Left renal pelvis (tissue), 4 donors: ENCODE measurements around the gene GCH1. TPM values are rescaled to one million over a fixed set of nuclear protein-coding genes. Genes with fewer than 3 reads are reported as not detected.
"Not testable (repeated sequence)": the region's sequence is repeated elsewhere in the genome, so short reads cannot be mapped to it uniquely, and the experiment has no call there.

ENCODE experiments used
- DNase-seq, 4 donors: peaks; one replicate each; pipeline ENCODE4 v3.0.0-alpha.2; 2013; ENCODE audit warnings: low read depth in 4 of 4, low spot score in 3 of 4
- polyA plus RNA-seq, 4 donors: library from polyadenylated mRNA; unstranded; fragments of 120-200 nt; gene quantifications; one replicate each; pipeline ENCODE4 v1.2.1, GENCODE V29; 2013; ENCODE audit not compliant: insufficient read length in 4 of 4

The GCH1 gene, protein sequence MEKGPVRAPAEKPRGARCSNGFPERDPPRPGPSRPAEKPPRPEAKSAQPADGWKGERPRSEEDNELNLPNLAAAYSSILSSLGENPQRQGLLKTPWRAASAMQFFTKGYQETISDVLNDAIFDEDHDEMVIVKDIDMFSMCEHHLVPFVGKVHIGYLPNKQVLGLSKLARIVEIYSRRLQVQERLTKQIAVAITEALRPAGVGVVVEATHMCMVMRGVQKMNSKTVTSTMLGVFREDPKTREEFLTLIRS
- polyA plus RNA-seq: 1 to 10 TPM; 3.6 to 9.6 (median 9.3) TPM

DNA sequence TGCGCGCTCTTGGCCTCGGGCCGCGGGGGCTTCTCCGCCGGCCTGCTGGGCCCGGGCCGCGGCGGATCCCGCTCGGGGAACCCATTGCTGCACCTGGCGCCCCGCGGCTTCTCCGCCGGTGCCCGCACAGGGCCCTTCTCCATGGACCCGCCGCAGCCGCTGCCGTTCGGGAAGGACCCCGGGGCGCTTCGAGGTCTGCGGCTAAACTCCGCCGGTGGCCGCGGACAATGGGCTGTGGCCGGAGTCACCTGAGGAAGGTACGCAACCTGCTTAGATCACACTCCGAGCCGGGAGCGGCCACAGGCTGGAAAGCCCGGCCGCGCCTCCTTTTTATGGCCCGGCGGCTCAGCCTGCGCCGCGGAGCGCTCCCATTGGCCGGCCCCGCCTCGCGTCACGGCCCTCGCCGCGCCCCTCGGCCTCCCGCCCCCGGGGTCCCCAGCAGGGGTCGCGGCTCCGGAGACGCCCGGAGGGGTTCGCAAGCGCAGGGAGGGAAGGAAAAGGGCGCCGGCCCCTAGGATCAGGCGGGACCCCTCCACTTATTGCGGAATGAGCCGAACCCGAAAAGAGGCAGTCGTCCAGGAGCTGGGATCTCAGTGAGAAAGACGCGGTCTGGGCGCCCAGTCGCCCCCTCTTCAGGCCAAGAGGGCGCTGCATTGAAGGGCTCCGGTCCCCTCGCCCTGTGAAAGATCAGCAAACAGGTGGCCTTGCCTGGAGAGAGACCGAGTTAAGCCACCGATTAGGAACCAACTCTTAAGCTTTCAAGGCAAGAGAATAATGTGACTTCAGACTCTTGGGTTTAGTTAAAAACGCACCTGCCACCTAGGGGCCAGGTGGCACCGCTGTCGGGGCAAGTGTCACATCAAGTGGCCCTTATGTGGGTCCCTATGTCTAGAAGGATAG is at the start of gene GCH1:
GCH1 (minus strand) TSS at position 306 of the 900 bp plus-strand sequence; CDS start at position 143, 163 bp downstream.
- DNase-seq: peak in 2 of 4 donors; percentile 33 to 59

DNA sequence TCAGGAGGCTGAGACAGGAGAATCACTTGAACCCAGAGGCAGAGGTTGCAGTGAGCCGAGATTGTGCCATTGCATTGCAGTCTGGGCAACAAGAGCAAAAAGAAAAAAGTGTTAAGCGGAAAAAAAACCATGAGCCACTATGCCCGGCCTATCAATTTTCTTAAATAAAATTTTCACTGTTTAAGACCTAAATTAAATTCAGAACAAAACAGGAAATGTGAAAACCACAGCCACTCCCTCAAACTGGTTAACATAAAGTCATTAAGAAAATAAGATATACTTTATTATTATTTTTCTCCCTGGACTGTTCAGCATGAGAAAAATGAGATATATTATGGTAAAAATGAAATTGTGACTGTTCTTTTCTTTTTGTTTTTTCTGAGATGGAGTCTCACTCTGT is 44.6 kb upstream of the GCH1 start:
- DNase-seq: no peak

DNA sequence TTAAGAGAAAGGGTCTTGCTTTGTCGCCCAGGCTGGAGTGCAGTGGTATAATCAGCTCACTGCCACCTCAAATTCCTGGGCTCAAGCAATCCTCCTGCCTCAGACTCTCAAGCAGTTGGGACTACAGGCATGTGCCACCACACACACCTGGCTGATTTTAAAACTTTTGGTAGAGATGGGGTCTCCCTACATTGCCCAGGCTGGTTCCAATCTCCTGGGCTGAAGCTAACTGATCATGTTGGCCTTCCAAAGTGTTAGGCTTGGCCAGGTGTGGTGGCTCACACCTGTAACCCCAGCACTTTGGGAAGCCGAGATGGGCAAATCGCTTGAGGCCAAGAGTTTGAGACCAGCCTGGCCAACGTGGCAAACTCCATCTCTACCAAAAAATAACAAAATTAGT is 43.9 kb upstream of the GCH1 start:
- DNase-seq: no peak

DNA sequence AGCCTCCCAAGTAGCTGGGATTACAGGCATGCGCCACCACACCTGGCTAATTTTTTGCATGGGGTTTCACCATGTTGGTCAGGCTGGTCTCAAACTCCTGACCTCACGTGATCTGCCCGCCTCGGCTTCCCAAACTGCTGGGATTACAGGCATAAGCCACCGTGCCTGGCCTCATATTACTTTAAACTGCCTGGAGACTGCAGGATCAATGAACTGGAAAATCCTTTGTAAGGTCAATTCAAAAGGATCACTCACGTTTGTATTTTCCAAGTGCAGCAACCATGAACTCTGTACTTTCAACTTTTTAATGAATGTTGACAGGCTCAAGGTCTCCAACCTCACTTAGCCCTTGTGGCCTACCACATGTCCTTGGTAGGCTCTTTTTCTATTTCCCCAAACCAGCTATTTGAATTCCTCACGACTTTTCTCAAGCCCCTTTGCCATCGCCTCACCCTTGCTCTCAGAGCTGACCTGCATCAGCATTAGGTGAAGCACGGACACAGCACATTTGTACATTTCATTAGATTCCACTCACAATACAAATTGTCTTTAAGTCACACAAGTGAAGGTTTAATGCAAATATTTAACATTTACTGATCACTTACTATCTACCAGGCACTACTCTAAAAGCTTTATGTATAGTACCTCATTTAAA is 42.2 kb upstream of the GCH1 start:
- DNase-seq: no peak

DNA sequence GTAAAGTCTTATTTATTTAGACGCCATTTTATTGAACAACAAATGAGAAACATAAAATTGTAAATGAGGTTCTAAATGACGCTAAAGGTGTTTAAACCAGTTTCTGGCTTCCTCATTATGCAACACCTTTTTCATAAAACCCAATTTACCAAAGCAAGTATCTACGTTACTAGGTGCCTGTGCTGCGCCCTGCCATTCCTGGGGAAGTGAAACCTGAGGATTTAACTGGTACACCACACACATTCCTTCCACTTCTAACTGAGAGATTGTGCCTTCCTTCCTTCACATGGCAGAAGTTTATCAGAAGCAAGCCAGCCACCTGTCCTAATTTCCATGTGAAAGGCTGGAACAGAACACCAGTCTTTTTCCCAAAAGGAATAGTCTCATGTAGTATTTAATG is 40.3 kb upstream of the GCH1 start:
- no peak for DNase-seq

DNA sequence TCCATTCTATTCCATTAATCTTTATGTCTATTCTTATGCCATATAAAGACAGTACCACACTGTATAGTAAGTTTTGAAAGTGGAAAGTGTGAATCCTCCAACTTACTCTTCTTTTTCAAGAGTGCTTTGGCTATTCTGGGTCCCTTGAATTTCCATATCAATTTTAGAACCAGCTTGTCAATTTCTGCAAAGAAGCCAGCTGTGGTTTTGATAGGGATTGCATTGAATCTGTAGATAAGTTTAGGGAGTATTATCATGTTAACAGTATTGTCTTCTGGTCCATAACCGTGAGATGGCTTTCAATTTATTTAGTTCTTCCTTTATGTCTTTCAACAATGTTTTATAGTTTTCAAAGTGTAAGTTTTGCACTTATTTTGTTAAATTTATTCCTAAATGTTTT is 34.2 kb upstream of the GCH1 start:
- no peak for DNase-seq

DNA sequence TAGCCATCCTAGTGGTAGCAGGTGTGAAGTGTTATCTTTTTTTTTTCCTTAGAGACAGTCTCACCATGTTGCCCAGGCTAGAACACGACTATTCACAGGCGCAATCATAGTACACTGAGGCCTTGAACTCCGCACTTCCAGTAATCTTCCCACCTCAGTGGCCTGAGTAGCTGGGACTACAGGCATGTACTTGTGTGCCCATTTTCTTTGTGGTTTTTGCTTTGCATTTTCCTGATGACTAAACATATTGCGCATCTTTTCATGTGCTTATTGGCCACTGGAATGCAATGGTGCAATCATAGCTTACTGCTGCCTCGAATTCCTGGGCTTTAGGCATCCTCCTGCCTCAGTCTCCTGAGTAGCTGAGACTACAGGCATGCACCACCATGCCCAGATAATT is 33.3 kb upstream of the GCH1 start:
- DNase-seq: no peak

DNA sequence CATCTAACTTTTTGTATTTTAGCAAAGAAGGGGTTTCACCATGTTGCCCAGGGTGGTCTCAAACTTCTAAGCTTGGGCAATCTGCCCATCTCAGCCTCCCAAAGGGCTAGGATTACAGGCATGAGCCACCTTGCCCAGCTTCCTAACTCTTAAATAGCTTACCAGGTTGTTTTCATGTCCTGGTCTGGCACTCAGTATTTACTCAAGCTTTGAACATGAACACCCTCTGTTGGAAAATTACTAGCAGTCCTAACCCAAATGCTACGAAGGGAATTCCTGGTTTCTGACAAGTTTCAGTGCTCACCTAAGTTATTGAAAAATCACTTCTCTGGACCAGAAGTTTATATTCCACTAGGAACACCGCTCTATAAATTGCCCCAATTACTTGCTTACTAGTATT is 32.5 kb upstream of the GCH1 start:
- DNase-seq: no peak

DNA sequence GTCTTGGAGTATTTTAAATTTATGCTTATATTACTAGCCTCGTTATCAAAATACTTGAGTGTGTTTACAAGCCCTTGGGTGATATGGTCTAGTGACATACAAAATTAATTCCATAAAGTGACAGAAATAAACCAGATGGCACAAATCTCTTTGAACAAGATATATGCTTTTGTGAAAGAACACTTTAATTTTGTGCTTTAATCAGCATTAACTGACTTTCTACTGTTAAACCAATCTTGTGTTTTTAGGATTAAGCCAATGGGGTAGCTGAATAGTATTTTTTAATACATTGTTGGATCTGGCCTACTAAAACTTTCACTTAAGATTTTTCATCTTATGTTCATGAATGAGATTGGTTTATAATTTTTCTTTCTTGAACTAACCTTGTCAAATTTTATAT is 30.4 kb upstream of the GCH1 start:
- no peak for DNase-seq

DNA sequence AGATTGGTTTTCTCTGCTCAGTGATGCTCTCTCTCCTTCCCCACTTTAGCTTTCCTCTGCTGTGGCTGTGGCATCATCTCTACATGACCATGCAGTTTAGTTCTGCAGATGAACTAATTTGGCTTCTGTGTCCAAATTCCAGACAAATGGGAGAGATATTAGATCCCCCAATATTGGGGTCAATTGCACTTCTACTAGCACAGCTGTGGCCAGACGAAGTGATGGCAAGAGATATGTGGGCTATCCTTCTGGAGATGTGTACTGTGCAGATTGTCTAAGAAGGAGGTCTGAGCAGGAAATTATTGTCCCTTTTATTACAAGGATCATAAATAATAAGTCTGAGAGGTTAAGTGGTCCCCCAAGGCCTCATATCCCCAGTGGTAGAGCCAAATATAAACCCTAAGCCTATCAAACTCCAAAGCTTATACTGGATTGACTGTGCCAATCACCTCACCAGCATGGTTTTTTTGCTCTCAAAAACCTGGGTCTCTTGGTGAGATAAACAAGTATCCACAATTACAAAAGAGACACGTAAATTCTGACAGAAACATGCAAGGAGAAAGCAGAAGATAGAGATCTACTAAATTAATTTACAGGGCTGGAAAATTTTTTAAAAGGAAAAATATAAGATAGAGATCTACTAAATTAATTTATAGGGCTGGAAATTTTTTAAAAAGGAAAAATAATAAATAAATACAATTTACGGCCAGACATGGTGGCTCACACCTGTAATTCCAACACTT is 29.1 kb upstream of the GCH1 start:
- no peak for DNase-seq

DNA sequence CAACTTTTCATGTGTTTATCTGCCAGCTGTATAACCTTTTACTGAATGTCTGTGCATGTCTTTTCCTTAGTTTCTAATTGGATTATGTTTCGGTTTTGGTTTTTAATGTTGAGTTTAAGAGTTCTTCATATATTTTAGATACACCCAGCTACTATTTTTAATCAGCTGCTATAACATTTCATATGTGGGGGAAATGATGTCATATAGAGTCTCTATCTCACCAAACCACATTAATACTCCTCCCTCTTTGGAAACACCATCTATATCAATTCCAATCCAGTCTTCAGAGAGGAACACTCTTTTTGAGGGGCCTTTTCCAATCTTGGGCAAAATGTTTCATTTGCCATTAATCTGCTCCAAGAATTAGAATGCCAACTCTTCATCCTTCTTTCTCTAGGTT is 28.5 kb upstream of the GCH1 start:
- DNase-seq: no peak

DNA sequence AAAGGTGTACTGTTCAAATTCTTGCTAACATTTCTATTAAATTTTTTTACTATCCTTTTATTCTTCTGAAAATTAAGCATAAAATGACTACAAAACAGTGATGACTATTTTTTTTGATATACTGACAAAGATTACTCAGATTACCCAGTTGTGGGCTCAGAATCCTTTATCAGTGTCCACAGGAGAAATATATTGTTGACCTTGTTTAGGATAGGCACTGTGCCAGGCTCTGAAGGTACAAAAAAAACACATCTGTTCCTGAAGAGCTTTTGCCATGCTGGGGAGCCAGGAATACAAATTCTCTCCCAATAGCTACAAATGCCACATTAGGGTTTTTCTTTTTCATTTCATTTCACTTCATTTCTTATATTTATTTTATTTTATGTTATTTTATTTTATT is 26.9 kb upstream of the GCH1 start:
- DNase-seq: no peak

DNA sequence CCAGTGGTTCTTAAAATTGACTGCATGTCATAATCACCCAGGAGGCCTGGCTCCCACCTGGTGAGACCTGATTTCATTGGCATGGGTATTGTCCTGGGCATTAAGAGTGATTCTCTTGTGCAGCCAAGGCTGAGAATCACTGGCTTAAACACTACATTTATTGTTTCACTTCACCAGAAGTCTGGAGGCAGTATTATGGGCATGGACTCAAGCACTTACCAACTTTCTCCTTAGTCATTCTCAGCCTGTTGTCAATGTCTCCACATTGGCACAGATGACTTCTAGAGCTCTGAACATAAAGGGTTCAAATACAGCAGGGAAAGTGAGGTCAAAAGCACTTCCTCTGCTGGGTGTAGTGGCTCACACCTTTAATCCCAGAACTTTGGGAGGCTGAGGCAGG is 25.6 kb upstream of the GCH1 start:
- no peak for DNase-seq

DNA sequence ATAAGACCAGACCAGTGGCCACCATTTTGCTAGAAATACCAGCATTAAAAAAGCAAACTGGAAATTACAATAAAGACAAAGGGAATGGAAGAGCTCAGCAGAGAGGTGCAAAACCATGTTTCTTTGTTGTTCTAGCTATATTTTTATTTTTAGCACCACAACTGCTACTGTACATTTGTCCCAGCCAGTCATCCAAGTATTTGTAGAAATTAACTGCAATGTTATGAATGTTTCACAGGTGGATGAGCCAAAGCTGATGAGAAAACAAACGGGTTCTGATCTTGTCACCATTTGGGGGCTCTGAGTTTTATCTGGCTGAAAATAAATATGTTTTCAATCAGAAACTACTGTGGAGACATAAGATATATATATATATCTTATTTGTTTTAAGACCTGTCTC is 24.9 kb upstream of the GCH1 start:
- DNase-seq: no peak

DNA sequence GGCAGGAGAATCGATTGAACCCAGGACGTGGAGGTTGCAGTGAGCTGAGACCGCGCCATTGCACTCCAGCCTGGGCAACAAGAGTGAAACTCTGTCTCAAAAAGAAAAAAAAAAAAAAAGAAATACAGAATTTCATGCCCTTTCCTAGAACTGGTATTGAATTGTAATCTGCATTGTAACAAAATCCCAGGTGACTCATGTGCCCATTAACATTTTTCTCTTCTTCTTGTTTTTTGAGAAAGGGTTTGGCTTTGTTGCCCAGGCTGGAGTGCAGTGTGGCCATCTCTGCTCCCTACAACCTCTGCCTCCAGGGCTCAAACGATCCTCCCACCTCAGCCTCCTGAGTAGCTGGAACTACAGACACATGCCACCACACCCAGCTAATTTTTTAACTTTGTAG is 23.9 kb upstream of the GCH1 start:
- not testable (repeated sequence) for DNase-seq

DNA sequence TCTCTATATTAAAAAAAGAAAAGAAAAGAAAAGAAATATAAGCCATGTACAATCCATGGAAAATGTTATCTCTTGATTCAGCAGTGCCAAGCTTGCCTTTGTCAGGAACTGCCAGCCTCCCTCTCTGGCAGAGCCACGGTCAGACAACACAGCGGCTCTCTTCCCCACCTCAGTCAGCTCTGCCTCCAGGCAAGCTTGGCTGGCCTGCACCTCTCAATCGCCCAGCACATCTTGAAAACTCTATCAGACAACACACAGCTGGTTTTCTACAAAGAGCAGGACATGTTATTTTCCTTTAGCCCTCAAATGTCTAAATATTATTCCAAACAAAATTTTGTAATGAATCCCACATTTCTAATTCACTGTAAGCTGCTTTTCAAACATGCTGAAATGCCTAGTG is 20.0 kb upstream of the GCH1 start:
- no peak for DNase-seq

DNA sequence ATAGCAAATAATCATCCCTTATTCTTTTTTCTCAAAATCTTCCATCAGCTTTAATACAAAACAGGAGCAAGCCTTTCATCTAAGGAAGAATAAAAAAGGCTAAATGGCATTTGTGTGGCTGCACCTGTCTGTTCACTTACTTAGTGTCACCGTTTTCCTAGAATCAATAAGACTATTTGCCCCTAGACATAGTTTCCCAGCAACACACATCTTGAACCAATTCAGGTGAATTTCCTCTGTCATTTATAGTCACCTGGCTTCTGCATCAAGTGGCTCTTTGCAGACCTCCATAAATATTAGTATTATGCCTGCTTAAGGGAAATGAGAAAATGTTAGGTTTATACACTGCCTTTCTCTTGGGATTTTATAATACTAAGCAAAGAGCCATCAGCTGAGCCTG is 17.4 kb upstream of the GCH1 start:
- no peak for DNase-seq

DNA sequence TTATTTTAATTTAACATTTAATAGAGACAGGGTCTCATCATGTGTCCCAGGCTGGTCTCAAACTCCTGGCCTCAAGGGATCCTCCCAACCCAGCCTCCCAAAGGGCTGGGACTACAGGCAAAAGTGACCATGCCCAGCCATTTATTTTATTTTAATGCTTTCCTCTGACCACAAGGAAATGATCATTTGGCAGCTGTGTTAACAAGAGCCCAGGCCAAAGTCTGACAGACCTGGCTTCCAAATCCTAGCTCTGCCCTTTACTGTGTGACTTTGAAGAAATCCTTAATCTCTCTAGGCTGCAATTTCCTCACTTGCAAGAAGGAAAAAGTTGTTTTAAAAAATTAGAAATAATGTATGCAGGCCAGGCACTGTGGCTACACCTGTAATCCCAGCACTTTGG is 16.7 kb upstream of the GCH1 start:
- DNase-seq: no peak

DNA sequence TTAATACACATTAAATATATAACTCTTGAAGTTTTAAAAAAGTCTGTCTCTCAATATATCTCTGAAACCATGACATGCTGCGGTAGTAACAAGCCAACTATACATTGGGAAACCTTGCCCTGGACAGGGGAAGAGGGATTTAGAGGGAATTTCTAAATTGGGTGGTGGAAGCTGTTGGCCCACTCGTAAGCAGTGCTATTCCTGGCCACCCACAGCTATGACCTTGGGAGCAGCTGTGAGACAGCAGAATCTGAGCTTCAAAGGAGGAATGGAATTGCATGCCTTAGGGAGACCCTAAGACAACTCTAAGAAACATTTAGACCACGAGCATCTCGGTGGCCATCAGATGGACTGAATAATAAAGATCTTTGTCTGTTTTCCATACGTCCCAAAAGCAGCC is 15.8 kb upstream of the GCH1 start:
- DNase-seq: no peak

DNA sequence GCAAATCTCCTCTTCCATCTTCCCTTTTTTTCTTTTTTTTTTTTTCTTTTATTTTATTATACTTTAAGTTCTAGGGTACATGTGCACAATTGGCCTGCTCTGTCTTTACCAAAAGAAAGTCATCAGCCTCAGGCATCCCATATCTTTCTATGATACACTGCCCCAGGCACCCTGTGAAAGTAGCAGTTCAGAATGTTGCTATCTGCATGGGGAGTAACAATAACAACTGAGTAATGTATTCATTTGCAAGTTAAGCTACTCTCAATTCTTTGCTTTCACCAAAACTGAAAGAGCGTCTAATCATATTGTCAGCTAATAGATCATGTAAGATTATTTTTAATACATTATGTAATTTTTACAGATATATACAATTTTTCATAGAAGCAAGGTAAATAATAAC is 13.5 kb upstream of the GCH1 start:
- DNase-seq: no peak
